ENCODE measurements around the gene KCNC4. TPM values are rescaled to one million over a fixed set of nuclear protein-coding genes. Genes with fewer than 3 reads are reported as not detected.

KCNC4 gene
- polyA plus RNA-seq, 1 donor from 2014 or later: 0.57 TPM

DNA sequence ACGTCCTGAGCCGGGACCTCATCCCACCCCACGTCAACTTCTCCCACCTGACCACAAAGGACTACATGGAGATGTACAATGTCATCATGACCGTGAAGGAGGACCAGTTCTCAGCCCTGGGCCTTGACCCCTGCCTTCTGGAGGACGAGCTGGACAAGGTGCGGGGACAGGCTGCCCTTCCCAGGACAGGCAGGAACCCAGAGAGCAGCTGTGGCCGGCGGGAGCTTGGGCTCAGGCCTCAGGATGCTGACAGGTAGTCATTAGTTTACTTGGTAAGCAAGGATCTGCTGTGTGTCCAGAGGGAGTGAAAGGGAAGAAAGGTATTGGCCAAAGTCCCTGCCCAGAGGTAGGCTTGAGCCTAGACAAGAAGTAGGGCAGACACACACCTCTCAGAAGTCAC, 17.6 kb upstream of the KCNC4 start:
- Histone ChIP-seq H3K9ac (ENCODE audit: low read length) (no peak overlapping the region), H3K27me3 (ENCODE audit: insufficient read depth, low read depth, low read length) (no peaks in the 10 kb centered on the region), H3F3A (ENCODE audit: insufficient read depth, low read length, poor library complexity, severe bottlenecking) (no peaks in the 10 kb centered on the region), H2AFZ (ENCODE audit: low read depth, low read length) (no peak overlapping the region), H3K4me3 (ENCODE audit: low read length) (no peak overlapping the region), H4K20me1 (ENCODE audit: insufficient read depth) (no peaks in the 10 kb centered on the region), H3K36me3 (ENCODE audit: insufficient read depth, low read length) (no peaks in the 10 kb centered on the region), H3K9me2 (ENCODE audit: insufficient read depth, low read length) (no peaks in the 10 kb centered on the region), H3K79me2 (replicated peaks; ENCODE audit: insufficient read depth, low read length) (no peaks in the 10 kb centered on the region), H3K9me3 (ENCODE audit: low read length) (no peaks in the 10 kb centered on the region), H3K27ac (ENCODE audit: low read length) (no peak overlapping the region), H3K4me2 (ENCODE audit: low read length) (no peak overlapping the region)
- TF ChIP-seq, protein P1, sequence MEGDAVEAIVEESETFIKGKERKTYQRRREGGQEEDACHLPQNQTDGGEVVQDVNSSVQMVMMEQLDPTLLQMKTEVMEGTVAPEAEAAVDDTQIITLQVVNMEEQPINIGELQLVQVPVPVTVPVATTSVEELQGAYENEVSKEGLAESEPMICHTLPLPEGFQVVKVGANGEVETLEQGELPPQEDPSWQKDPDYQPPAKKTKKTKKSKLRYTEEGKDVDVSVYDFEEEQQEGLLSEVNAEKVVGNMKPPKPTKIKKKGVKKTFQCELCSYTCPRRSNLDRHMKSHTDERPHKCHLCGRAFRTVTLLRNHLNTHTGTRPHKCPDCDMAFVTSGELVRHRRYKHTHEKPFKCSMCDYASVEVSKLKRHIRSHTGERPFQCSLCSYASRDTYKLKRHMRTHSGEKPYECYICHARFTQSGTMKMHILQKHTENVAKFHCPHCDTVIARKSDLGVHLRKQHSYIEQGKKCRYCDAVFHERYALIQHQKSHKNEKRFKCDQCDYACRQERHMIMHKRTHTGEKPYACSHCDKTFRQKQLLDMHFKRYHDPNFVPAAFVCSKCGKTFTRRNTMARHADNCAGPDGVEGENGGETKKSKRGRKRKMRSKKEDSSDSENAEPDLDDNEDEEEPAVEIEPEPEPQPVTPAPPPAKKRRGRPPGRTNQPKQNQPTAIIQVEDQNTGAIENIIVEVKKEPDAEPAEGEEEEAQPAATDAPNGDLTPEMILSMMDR (IDR thresholded peaks at IDR 0.05; ENCODE audit: poor library complexity, severe bottlenecking): no peak
- no peak for TF ChIP-seq EZH2 (IDR thresholded peaks at IDR 0.05; ENCODE audit: borderline replicate concordance, insufficient read depth, low read length, poor library complexity, severe bottlenecking)
- TF ChIP-seq, protein P2, sequence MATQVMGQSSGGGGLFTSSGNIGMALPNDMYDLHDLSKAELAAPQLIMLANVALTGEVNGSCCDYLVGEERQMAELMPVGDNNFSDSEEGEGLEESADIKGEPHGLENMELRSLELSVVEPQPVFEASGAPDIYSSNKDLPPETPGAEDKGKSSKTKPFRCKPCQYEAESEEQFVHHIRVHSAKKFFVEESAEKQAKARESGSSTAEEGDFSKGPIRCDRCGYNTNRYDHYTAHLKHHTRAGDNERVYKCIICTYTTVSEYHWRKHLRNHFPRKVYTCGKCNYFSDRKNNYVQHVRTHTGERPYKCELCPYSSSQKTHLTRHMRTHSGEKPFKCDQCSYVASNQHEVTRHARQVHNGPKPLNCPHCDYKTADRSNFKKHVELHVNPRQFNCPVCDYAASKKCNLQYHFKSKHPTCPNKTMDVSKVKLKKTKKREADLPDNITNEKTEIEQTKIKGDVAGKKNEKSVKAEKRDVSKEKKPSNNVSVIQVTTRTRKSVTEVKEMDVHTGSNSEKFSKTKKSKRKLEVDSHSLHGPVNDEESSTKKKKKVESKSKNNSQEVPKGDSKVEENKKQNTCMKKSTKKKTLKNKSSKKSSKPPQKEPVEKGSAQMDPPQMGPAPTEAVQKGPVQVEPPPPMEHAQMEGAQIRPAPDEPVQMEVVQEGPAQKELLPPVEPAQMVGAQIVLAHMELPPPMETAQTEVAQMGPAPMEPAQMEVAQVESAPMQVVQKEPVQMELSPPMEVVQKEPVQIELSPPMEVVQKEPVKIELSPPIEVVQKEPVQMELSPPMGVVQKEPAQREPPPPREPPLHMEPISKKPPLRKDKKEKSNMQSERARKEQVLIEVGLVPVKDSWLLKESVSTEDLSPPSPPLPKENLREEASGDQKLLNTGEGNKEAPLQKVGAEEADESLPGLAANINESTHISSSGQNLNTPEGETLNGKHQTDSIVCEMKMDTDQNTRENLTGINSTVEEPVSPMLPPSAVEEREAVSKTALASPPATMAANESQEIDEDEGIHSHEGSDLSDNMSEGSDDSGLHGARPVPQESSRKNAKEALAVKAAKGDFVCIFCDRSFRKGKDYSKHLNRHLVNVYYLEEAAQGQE (IDR thresholded peaks at IDR 0.05; ENCODE audit: borderline replicate concordance): no peak
- TF ChIP-seq SMC3 (conservative IDR thresholded peaks at IDR 0.05; ENCODE audit: poor library complexity): no peak
- TF ChIP-seq MXI1 (conservative IDR thresholded peaks at IDR 0.05; ENCODE audit: poor library complexity, severe bottlenecking): no peak
- no peak for TF ChIP-seq TAF1 (IDR thresholded peaks at IDR 0.05; ENCODE audit: low read depth)
- TF ChIP-seq POLR2AphosphoS5 (IDR thresholded peaks at IDR 0.05): no peak
- no peak for TF ChIP-seq EP300 (conservative IDR thresholded peaks at IDR 0.05; ENCODE audit: poor library complexity, severe bottlenecking)
- TF ChIP-seq RAD21 (conservative IDR thresholded peaks at IDR 0.05): no peak

DNA sequence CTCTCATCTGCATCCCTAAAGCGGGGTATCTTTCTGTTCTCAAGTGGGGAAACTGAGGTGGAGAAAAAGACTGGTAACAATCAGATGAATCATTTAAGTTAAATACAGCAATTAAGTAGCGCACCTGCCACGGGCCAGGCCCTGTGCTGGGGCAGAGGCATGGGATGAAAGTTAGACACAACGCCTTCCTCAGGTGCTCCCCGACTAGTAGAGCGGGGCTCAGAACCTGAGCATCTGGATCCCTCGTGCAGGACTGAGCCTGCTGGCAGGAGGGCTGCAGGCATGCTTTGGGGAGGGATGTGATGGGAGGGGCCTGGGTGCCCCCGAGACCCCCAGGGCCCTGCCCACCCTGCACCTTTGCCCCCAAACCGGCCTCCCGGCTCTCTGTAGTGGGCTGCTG, 14.9 kb upstream of the KCNC4 start:
- Histone ChIP-seq H3K36me3 (ENCODE audit: insufficient read depth, low read length) (no peaks in the 10 kb centered on the region), H3F3A (ENCODE audit: insufficient read depth, low read length, poor library complexity, severe bottlenecking) (no peaks in the 10 kb centered on the region), H3K9ac (ENCODE audit: low read length) (no peak overlapping the region), H3K4me3 (ENCODE audit: low read length) (no peak overlapping the region), H3K79me2 (replicated peaks; ENCODE audit: insufficient read depth, low read length) (no peaks in the 10 kb centered on the region), H2AFZ (ENCODE audit: low read depth, low read length) (no peak overlapping the region), H4K20me1 (ENCODE audit: insufficient read depth) (no peaks in the 10 kb centered on the region), H3K27me3 (ENCODE audit: insufficient read depth, low read depth, low read length) (no peaks in the 10 kb centered on the region), H3K9me3 (ENCODE audit: low read length) (no peaks in the 10 kb centered on the region), H3K27ac (ENCODE audit: low read length) (no peak overlapping the region), H3K9me2 (ENCODE audit: insufficient read depth, low read length) (no peaks in the 10 kb centered on the region), H3K4me2 (ENCODE audit: low read length) (no peak overlapping the region)
- TF ChIP-seq SMC3 (conservative IDR thresholded peaks at IDR 0.05; ENCODE audit: poor library complexity): no peak
- TF ChIP-seq EP300 (conservative IDR thresholded peaks at IDR 0.05; ENCODE audit: poor library complexity, severe bottlenecking): no peak
- TF ChIP-seq EZH2 (IDR thresholded peaks at IDR 0.05; ENCODE audit: borderline replicate concordance, insufficient read depth, low read length, poor library complexity, severe bottlenecking): no peak
- TF ChIP-seq, protein P2 (IDR thresholded peaks at IDR 0.05; ENCODE audit: borderline replicate concordance): no peak
- TF ChIP-seq, protein P1 (IDR thresholded peaks at IDR 0.05; ENCODE audit: poor library complexity, severe bottlenecking): no peak
- no peak for TF ChIP-seq POLR2AphosphoS5 (IDR thresholded peaks at IDR 0.05)
- no peak for TF ChIP-seq TAF1 (IDR thresholded peaks at IDR 0.05; ENCODE audit: low read depth)
- no peak for TF ChIP-seq MXI1 (conservative IDR thresholded peaks at IDR 0.05; ENCODE audit: poor library complexity, severe bottlenecking)
- TF ChIP-seq RAD21 (conservative IDR thresholded peaks at IDR 0.05): no peak
